D721Med (cell line): ENCODE data around the gene PTPN14.

Source experiments
- DNase-seq: peaks from one replicate; pipeline ENCODE4 v3.0.0; 2011; ENCODE audit warnings: low spot score; ENCODE audit not compliant: insufficient read length
- FAIRE-seq: peaks from 2 replicates; lab custom pipeline; 2011; peaks lifted over from hg19 to GRCh38; lab: Jason Lieb, UNC
- CTCF ChIP-seq: IDR thresholded peaks from 2 replicates; pipeline ENCODE4 v1.5.1; 2012; ENCODE audit warnings: mild to moderate bottlenecking, control low read depth; ENCODE audit not compliant: insufficient read depth; ENCODE audit errors: missing control alignments

PTPN14 gene

GRCh38 chr1:214364786-214365295 lies 186.6 kb downstream of the PTPN14 start:
- TF ChIP-seq CTCF, result no peak
- DNase-seq (no peak), FAIRE-seq (no peak)

- no peak for FAIRE-seq
- DNase-seq, result no peak
- no peak for TF ChIP-seq CTCF
These were observed 187.0 kb downstream of the PTPN14 start for GRCh38 chr1:214364386-214364785.

- FAIRE-seq (no peak), DNase-seq (no peak)
- TF ChIP-seq CTCF, result no peak
These were observed 188.0 kb downstream of the PTPN14 start for GRCh38 chr1:214363386-214363785.

GRCh38 chr1:214362188-214362882 lies 189.1 kb downstream of the PTPN14 start:
- no peak for TF ChIP-seq CTCF
- no peak for FAIRE-seq
- DNase-seq, result no peak

GRCh38 chr1:214361636-214362035 lies 189.8 kb downstream of the PTPN14 start:
- FAIRE-seq (no peak), DNase-seq (no peak)
- TF ChIP-seq CTCF, result no peak

- DNase-seq, result no peak
- TF ChIP-seq CTCF, result no peak
- FAIRE-seq, result no peak
These were observed 190.8 kb downstream of the PTPN14 start for GRCh38 chr1:214360525-214361164.

- DNase-seq, result no peak
- no peak for TF ChIP-seq CTCF
- FAIRE-seq, result no peak
These were observed 191.3 kb downstream of the PTPN14 start for GRCh38 chr1:214360116-214360515.
